KBM-7 (cell line): ENCODE results near the gene USP53.
"Not testable (repeated sequence)": the region's sequence is repeated elsewhere in the genome, so short reads cannot be mapped to it uniquely, and the experiment has no call there.

ENCODE experiments used
- DNase-seq: peaks from one replicate; pipeline ENCODE4 v3.0.0-alpha.2; 2015
- in situ Hi-C: fragments of 300-500 bp; cut with MboI; formaldehyde crosslinking; loops from 2 replicates; pipeline ENCODE4 v1.14.3; 2020; ENCODE audit warnings: low sequenced_read_pairs, low pct_unique_long_range_greater_than_20kb, mixed read lengths

The USP53 gene

GRCh38 chr4:119212234-119212963 is at the start of gene USP53:
TSS of gene USP53 (plus strand) at chr4:119212713. CDS start at chr4:119239760, 27,047 bp downstream.
- in situ Hi-C loops, result no loop called here

GRCh38 chr4:119165767-119166166 is 46.7 kb upstream of the USP53 start:
- DNase-seq, result no peak
- in situ Hi-C loops, result no loop called here

More at GRCh38 chr4:119212234-119212963, at the start of gene USP53:
- peak; percentile 98 for DNase-seq

GRCh38 chr4:119170195-119170594 is 42.3 kb upstream of the USP53 start:
- in situ Hi-C loops, result no loop called here
- DNase-seq, result no peak

DNA sequence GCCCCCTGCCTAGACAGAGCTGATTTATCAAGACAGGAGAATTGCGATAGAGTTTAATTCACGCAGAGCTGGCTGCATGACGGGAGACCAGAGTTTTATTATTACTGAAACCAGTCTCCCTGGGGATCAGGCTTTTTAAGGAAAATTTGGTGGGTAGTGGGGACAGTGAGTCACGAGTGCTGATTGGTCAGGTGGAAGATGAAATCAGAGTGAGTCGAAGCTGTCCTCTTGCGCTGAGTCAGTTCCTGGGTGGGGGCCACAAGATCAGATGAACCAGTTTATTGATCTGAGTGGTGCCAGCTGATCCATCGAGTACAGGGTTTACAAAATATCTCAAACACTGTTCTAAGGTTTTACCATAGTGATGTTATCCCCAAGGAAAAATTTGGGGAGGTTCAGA is 40.3 kb upstream of the USP53 start:
- DNase-seq, result no peak
- in situ Hi-C loops, result no loop called here

- in situ Hi-C loops, DNase-seq: not testable (repeated sequence)
These were observed 38.7 kb upstream of the USP53 start for GRCh38 chr4:119173729-119174361.

DNA sequence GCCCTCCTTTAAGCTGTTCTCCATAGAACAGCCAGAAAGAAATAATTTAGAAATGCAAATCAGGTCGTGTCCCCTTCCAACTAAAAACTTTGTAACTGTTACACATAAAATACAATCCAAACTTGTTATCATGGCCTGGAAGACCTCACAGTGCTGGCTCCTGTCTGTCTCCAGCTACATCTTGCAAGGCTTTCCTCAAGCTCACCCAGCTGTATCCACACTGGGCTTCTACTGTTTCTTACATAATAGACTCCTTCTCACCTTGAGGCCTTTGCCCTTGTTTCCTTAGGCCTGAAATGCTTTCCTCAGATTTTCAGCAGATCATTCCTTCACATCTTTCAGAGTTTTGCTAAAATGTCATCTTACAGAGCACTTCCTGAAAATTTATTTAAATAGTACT is 33.5 kb upstream of the USP53 start:
- no peak for DNase-seq
- in situ Hi-C loops, result no loop called here

- in situ Hi-C loops, result no loop called here
- DNase-seq, result no peak
These were observed 28.4 kb upstream of the USP53 start for GRCh38 chr4:119184128-119184527.

DNA sequence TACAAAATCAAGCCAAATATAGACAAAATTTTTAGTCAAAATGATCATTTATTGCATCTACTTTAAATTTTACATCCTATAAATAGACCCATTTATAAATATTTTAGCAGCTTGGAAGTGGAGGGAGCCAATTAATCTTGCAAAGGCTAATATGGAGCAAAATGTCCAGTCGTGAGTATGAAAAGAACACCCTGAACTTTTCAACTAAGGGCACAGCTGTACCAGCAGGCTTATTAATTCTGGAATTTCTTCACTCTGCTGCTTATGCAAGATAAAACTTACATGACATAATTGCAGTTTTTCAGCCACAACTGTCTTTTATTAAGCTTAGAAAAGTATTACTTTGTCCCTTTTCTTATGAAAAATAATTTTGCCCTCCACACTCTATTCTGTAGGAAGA is 22.9 kb upstream of the USP53 start:
- no peak for DNase-seq
- in situ Hi-C loops, result no loop called here

GRCh38 chr4:119190354-119190753 is 22.2 kb upstream of the USP53 start:
- DNase-seq, result no peak
- in situ Hi-C loops, result no loop called here

GRCh38 chr4:119191505-119191904 is 21.0 kb upstream of the USP53 start:
- no peak for DNase-seq
- in situ Hi-C loops, result no loop called here

- no peak for DNase-seq
- in situ Hi-C loops, result no loop called here
These were observed 14.7 kb upstream of the USP53 start for GRCh38 chr4:119197772-119198212.

GRCh38 chr4:119204916-119205315 is 7.6 kb upstream of the USP53 start:
- in situ Hi-C loops, result no loop called here
- no peak for DNase-seq

DNA sequence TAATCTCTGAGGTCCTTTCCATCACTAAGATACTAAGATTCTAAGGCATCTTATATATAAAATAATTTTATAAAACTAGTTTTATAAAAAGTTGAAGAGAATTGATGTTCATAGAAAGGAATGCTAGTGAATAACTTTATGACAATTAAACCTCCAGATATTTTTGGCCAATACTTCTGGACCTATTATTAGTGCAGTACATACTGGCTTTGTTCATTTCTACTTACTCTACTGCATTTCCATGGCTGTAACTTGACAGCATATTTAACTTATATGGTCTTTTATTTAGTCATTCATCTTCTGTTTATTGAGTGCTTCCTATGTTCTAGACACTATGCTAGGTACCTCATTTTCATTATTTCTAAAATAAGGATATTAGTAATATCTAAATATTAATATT is 6.8 kb upstream of the USP53 start:
- in situ Hi-C loops, result no loop called here

GRCh38 chr4:119206178-119206577 is 6.3 kb upstream of the USP53 start:
- no peak for DNase-seq
- in situ Hi-C loops, result no loop called here

More for the DNA sequence above, 6.8 kb upstream of the USP53 start:
- DNase-seq, result no peak

- in situ Hi-C loops, result no loop called here
- DNase-seq, result no peak
These were observed 5.5 kb upstream of the USP53 start for GRCh38 chr4:119207051-119207450.

- in situ Hi-C loops, result no loop called here
- no peak for DNase-seq
These were observed 3.4 kb upstream of the USP53 start for GRCh38 chr4:119209077-119209476.

GRCh38 chr4:119209586-119209985 is 2.9 kb upstream of the USP53 start:
- in situ Hi-C loops, result no loop called here
- no peak for DNase-seq

GRCh38 chr4:119210775-119211174 is 1.7 kb upstream of the USP53 start:
- no peak for DNase-seq
- in situ Hi-C loops, result no loop called here

DNA sequence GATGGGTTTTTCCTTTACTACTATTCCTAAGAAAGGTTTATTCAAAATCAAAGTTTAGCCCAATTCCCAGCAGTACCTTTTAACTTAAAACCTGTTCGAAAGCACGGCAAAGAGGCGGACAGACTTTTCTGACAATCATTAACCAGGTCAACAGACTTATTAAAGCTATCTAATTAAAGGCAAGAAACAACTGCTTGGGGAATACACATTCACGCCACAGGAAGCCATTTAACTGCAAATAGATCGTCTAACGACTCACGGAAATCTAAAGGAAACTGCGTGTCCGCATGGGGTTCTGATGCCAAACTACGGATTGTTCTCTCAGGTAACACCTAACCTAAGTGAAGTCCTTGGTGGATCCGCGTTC is 663 bp upstream of the USP53 start:
- in situ Hi-C loops, result no loop called here

GRCh38 chr4:119212964-119213606 is 572 bp downstream of the USP53 start:
- in situ Hi-C loops, result no loop called here
- DNase-seq, result peak; percentile 91

More for the DNA sequence above, 663 bp upstream of the USP53 start:
- DNase-seq, result no peak
